Stimulated activated CD4-positive, alpha-beta T cell treated with anti-CD3 and anti-CD28 coated beads, Interleukin-2, amount 100 ng/mL, for 4 hours (primary cell): Measurements from ENCODE around the gene HRH2.
"Not testable (repeated sequence)": the region's sequence is repeated elsewhere in the genome, so short reads cannot be mapped to it uniquely, and the experiment has no call there.

Experiments
- DNase-seq: peaks from one replicate; pipeline ENCODE4 v3.0.0-alpha.2; 2020; ENCODE audit warnings: low read depth

The HRH2 gene

GRCh38 chr5:175657593-175658271 is at the start of gene HRH2:
Gene HRH2 (plus strand): TSS chr5:175658071. CDS start chr5:175683234, 25,163 bp downstream.
- peak; percentile 47 for DNase-seq

DNA sequence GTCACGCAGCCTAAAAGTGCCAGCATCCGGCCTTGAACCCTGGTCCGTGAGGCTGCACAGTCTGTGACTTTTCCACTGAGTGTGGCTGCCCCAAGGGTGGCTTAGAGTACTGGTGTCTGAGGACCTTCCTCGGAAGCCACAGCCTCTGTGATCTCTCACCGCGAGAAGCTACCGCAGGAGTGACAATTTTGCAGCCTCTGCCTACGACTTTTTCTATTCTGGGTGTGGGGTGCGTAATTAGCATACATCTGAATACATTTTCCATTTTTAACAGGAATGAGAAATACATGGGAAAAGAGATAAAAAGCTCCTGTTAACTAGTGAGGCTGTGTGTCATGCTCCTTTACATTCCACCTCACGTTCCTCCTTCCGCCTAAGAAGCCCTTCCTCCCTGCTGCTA is 48.3 kb upstream of the HRH2 start:
- peak; percentile 4 for DNase-seq

GRCh38 chr5:175610381-175610780 is 47.5 kb upstream of the HRH2 start:
- DNase-seq: no peak

DNA sequence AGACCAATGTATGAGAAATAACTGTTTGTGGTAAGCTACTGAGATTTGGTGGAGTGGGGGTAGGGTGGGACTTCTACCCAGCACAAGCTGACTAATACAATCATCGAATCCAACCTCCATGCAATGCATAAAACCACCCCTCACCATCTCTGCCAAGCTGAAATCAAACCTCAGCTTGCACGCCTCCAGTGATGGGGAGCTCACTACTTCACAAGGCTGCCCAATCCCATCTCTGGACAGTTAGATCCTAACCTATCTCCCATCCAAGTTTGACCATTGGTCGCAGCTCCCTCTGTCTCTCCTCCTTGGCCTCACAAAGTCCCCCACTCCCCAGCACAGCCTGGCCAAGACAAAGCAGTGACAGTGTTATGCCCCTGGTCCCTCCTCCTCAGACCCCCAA is 47.0 kb upstream of the HRH2 start:
- no peak for DNase-seq

- no peak for DNase-seq
Observed at GRCh38 chr5:175614223-175614815, 43.6 kb upstream of the HRH2 start.

DNA sequence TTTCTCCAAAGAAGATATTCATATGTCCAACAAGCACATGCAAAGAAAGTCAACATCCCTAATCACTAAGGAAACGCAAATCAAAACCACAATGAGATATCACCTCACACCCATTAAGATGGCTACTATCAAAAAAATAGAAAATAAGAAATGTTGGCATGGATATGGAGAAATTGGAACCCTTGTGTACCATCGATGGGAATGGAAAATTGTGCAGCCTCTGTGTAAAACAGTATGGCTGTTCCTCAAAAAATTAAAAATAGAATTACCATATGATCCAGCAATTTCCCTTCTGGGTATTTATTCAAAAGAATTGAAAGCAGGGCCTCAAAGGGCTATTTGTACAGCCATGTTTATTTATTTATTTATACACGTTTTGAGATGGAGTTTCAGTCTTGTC is 43.0 kb upstream of the HRH2 start:
- DNase-seq: no peak

GRCh38 chr5:175616083-175616482 is 41.8 kb upstream of the HRH2 start:
- no peak for DNase-seq

- not testable (repeated sequence) for DNase-seq
Observed at GRCh38 chr5:175616527-175616926, 41.3 kb upstream of the HRH2 start.

DNA sequence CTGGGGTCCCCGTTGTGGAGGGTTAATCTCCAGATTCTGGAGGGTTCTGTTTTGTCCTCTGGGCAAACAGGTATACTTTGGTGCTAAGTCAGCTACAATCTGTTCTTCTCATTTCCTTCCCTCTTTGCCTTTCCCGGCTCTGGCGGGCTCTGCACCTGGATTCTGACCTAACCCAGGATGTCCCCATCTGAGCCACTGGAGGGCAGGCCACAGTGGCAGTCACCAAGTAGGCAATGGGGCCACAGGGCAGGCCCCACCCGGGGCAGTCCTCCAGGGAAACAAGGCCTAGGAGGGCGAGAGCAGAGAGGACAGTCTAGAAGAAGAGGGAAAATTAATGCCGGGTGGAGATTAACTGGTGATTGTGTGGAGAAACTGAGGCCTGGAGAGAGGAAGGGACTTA is 40.4 kb upstream of the HRH2 start:
- DNase-seq: no peak

GRCh38 chr5:175620527-175620926 is 37.3 kb upstream of the HRH2 start:
- DNase-seq: no peak

DNA sequence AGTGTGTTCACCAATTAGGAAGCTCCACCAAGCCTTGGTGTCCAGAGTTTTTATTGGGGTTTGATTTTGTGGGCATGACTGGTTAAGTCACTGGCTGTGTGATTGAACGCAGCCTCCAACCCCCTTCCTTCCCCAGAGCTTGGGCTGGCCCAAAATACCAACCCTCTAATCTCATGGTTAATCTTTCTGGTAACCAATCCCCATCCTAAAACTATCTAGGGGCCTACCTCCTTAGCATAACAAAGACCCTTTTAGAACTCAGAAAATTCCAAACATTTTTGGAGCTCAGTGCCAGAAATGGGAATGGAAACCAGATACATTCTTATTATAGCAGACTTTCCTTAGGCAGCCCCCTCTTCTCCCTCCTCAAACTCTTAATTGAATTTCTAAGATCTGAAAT is 35.9 kb upstream of the HRH2 start:
- DNase-seq: no peak

DNA sequence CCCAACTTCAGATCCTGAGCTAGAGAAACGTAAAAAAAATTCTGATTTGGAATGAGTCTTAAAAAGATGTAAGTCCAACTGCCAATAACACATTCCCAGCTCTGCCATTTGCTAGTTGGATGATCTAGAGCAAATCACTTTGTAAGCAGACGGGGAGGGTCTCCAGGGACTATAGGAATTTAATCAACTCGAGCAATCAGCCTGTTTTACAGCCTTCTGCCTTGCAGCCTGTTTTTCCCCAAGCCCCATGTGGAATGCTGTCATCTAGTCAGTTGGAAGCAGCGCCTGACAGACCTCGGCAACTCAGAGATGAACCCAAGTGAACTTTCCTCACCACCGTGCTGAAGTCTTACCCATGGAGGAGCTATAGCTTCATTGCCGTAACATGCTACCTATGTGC is 34.8 kb upstream of the HRH2 start:
- DNase-seq: no peak

DNA sequence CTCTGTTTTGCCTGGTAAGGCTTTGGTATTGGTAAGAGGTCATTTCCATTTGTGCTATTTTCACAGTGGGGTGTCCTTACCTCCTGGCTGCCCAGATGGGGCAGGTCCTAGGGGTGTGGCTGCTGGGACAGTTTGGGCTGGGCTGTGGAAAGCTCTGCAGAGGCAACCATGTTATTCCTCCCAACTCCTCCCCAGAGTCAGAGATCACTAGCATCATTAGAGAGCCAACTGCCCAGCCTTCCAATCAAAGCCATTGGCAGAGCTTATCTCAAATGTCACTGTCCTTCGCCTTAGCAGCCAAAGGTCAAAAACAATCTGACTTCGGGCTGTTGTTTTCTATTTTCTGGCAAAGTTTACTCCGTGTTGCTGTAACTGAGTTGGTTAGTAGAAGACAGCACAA is 33.6 kb upstream of the HRH2 start:
- DNase-seq: no peak

GRCh38 chr5:175627005-175627404 is 30.9 kb upstream of the HRH2 start:
- DNase-seq: no peak

DNA sequence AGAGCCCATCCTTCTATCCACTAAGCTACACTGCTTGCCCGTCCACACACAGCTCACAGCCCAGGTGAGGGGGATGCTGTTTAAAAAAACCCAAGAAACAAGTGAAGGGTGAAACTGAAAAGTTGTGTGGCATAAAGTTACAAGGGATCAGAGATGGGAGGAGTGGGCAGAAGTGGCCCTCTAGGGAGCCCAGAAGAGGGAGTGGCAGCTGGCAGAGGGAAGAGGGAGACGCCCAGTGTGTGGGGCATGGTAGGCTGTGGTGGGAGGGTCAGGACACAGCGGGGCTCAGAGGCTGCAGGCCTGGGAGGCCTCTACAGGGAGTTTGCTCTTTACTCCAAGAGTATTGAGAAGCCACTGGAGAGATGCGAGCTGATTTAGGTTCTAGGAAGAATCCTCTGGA is 30.1 kb upstream of the HRH2 start:
- no peak for DNase-seq

DNA sequence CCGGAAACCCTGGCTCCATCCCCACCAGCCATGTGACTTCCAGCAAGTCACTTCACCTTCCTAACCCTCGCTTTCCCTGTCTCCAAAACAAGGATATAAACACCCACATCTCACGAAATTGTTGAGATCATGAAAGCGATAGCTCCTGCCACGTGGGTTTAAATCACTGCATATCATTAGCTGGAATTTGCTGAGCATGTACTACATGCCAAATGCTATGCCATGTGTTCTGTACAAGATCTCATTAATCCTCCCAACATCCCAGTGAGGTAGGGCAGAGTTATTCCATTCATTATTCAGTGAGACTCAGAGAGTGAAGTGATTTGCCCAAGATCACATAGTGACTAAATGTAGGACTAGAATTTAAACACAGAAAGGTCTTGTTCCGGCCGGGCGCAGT is 29.2 kb upstream of the HRH2 start:
- DNase-seq: no peak

GRCh38 chr5:175629261-175629660 is 28.6 kb upstream of the HRH2 start:
- DNase-seq: no peak

DNA sequence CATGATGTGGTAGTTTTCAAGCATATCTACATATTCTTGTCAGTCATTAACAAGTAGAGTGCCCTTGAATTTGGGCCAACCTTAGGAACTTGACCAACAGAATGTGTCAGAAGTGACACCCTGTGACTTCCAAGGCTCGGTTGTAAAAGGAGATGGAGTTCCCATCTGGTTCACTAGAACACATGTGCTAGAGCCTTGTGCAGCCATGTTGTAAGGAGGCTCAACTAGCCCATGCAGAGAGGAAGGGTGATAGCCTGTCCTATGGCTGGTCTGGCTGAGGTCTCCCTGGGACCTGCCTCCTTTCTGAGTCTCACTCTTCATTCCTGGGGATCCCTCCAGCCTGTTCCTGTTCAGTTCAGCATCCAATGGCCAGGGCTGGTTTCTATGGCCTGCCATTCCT is 28.1 kb upstream of the HRH2 start:
- no peak for DNase-seq

GRCh38 chr5:175635854-175636584 is 21.9 kb upstream of the HRH2 start:
- no peak for DNase-seq

DNA sequence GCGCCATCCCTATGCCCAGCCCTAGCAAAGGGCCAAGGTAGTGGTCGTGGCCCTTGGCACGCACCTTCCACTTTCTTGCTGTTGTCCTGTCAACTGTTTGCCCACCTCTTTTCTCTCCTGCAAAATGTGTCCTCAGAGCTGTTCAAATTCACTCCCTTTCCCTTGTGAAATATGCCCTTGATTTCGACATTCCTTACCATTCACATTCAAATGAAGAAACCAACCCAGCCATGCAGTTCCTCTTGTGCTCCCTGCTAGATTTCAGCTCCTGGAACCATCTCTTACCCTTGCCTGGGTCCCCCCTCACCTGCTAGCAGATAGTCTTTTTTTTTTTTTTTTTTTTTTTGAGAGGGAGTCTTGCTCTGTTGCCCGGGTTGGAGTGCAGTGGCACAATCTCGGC is 19.6 kb upstream of the HRH2 start:
- DNase-seq: no peak

DNA sequence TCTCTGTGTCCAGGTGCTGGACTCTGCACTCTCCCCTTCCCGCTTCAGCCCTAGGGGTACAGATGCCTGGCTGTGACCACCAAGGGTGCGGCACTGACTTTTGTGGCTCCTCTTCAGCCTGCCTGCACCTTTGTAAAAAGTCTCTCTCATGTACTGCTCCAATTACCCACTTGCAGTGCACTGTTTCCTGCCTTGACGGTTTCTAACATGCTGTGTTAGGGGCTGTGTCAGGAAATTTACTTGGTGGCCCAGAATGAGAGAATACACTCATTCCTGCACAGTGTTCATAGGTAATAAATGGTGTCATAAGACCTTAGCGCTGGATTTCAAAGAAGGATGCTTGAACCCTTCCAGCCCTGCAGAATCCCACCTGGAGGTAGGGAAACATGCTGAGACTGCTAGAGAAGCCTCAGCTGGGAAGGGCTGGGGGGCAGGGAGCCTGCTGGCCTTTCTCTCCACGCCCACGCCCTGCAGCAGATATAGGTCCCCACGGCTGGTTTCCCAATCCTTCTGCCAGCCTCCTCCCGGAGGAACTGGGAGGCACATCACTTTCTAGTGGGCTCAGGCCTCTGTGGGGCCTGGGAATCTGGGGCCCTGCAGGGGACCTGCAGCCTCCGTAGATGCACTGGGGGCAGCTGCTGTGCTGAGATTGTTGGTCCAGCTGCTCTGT is 17.6 kb upstream of the HRH2 start:
- no peak for DNase-seq

GRCh38 chr5:175642998-175643397 is 14.9 kb upstream of the HRH2 start:
- DNase-seq: no peak

- no peak for DNase-seq
Observed at GRCh38 chr5:175646251-175646650, 11.6 kb upstream of the HRH2 start.
